ENCODE results near the gene TRHDE.

GRCh38 chr12:72618764-72619163 is 346.6 kb downstream of the TRHDE start:
- TF ChIP-seq CTCF (IDR thresholded peaks at IDR 0.05) = no peak
- no peak for TF ChIP-seq POLR2A (IDR thresholded peaks at IDR 0.05)

All from sigmoid colon (tissue), 3 donors.